Measurements from ENCODE around the gene IFFO2.

Gene IFFO2

DNA sequence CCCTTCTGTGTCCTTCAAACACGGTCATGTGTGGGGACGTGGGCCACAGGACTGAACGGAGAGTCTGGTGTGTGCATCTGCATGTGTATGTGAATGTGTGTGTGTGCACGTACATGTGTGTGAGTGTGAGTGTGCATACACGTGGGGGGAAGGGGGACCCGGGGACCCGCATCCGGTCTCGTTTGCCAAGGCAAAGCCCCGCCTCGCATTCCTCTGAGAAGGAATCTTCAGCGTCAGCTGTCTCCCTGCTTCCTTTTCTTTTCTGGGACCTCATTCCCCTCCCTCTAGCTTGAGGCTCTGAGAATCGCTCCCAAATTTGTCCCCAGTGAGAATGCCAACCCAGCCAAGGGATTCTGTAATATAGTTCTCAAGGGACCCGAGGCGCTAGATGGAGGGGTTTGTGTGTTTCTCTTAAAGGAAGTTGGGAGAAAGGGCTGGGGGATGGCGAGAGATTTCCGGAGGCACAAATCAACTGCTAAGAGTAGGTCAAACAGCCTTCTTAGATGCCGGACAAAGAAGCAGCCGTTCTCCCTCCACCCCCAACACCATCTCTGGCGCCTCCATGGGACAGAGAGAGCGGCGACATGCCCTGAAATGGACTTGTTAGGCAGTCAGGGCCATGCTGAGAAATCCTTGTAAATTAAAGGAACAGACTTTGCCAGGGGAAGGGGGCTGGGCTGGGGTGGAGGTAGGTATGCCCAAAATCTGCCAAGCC lies 6.6 kb downstream of the IFFO2 start:
- no peak for DNase-seq

- no peak for DNase-seq
Observed at GRCh38 chr1:18948913-18949685, 7.4 kb downstream of the IFFO2 start.

GRCh38 chr1:18948048-18948912 lies 8.2 kb downstream of the IFFO2 start:
- DNase-seq, result no peak

GRCh38 chr1:18947570-18947969 lies 8.9 kb downstream of the IFFO2 start:
- no peak for DNase-seq

DNA sequence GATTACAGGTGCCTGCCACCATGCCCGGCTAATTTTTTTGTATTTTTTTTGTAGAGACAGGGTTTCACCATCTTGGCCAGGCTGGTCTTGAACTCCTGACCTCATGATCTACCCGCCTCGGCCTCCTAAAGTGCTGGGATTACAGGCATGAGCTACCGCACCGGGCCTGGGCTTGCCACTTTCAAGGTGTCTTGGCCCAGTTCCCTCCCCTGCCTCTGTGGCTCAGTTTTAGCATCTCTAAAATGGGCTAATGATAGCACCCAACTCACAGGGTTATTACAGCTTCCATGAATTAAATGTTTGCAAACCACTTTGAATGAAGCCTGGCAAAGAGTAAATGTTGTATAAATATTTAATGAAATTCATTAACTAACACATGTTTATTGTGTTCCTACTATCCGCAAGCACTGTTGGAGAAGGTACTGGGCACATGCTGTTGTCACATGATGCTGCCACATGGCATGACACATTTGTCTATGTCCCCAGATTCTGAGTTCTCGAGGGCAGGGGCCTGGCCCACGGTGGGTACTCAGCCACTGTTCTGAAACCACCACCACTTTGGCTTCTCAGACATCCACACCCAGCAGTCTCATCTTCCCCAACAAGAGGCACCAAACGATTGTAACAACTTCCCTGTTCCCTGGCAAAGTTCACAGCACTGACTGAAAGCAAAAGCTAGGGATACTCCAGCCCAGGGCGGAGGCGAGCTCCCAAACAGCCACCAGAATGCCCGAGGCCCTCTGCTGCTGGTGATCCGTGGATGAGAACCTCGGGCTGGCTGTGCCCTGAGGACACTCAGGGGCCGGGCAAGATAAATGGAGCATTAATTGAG lies 9.7 kb downstream of the IFFO2 start:
- DNase-seq, result no peak

- DNase-seq, result no peak
Observed at GRCh38 chr1:18945401-18945849, 11.1 kb downstream of the IFFO2 start.

DNA sequence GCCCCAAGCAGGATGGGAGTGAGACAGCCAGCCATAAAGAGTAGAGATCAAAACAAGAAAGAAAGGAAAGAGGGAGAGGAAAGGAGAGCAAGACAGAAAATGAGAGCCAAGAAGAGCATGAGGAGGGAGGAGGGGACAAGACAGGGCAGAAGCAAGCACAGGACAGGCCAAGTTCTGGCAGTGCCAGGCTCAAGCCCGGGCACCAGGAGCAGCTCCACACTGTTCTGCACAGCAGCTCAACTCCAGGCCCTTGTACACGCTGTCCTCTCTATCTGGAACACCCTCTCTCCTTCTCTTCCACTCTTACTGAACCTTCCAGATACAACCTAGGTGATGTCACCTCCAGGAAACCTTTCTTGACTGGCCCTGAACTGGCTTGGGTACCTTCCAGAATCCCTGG lies 11.7 kb downstream of the IFFO2 start:
- DNase-seq, result no peak

- no peak for DNase-seq
Observed at GRCh38 chr1:18943914-18944572, 12.4 kb downstream of the IFFO2 start.

DNA sequence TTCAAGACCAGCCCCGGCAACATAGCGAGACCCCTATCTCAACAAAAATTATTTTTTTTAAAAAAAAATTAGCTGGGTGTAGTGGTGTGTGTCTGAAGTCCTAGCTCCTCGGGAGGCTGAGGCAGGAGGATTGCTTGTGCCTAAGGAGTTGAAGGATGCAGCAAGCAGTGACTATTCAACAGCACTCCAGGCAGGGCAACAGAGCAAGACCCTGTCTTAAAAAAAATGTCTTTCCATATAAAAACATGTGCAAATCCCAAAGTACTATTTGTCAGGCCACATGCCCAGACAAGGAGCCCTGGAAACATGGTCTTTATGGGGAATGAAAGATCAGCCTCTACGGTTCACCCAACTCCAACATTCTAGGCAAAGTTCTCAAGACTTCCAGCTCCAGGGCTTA lies 13.3 kb downstream of the IFFO2 start:
- DNase-seq, result no peak

DNA sequence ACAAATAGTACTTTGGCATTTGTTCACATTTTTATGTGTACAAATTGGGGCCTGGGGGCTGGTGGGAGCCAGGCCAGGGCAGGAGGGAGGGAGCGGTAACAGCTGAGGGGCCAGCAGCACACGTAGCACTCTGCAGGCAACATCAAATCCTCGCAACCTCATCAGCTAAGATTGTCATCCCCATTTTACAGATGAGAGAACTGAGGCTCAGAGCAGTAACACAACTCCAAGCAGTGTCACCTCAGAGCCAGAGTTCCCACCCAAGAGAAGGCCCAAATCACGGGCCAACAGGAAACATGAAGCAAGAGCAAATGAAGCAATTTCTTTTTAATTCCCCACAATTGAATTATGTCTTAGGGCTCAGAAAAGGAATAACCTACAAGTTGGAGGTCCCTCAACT lies 14.1 kb downstream of the IFFO2 start:
- DNase-seq, result no peak

DNA sequence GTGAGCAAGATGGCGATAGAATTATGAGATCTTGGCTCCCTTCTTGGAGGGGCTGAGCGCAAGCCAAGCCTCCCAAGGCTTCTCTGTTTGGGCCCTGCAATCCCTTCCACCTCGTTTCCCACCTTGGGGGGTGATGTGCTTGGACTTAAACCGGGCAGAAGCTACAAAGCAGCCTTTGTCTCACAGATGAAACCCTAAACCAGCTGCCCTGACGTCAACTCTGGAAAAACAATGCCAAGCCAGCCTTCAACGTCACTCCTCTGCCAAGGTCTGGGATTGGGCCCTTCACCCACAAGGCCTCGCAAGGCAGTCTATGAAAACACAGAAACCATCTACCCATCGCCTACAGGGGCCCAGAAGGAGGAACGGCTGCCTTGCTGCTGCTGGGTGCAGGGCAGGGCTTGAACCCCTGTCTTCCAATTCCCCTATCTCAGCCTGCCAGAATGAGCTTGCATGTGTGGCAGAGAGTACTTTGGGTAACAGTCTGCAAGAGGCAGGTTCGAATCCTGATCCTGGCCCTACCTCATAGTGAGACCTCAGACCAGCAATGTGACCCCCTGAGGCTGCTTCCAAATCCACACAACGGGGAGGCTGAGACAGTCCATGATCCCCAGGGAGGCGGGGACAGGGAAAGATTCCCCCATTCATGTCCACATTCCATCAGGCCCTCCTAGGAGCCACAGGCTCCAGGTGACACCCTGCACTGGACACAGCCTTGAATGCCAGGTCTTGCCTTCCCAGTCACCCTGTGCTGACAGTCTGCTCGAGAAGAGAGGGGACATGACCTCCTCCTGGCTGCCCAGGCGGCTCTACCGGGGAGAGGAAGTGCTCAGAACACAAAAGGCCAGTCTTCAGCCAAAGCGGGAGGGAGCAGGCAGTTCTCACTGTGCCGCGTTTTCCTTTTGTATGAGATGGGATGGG lies 15.0 kb downstream of the IFFO2 start:
- no peak for DNase-seq

DNA sequence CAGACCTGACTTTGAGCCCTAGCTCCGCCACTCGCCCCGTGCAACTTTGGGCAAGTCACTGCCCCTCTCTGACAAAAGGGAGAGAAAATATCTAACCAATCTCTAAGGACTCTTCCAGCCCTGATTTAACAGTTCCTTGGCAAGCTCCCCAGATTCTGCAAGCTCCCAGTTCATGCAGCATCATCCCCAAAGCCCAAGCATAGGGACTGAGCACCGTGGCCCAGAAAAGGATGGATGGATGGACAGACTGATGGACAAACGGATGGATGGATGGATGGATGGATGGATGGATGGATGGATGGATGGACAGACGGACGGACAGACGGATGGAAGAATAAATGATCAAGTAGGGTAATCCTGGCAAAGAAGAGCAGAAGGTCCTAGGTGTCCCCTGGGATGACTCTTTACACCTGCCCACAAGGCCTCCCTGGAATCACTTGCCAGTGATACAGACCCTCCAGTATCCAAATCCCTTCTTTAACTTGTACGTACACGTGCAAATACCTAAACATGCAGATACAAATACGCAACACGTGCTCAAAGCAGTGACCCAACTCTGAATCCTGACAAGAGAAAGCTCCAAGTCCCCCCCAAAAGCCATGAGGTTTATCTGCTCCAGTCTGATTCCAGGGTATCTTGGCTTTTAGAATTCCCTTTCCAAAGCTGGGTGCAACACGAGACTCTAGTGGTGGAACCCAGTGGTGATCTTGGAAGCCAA lies 16.0 kb downstream of the IFFO2 start:
- DNase-seq, result no peak

- no peak for DNase-seq
Observed at GRCh38 chr1:18939398-18940302, 16.8 kb downstream of the IFFO2 start.

GRCh38 chr1:18938707-18939070 lies 17.8 kb downstream of the IFFO2 start:
- DNase-seq, result no peak

- no peak for DNase-seq
Observed at GRCh38 chr1:18938008-18938706, 18.3 kb downstream of the IFFO2 start.

DNA sequence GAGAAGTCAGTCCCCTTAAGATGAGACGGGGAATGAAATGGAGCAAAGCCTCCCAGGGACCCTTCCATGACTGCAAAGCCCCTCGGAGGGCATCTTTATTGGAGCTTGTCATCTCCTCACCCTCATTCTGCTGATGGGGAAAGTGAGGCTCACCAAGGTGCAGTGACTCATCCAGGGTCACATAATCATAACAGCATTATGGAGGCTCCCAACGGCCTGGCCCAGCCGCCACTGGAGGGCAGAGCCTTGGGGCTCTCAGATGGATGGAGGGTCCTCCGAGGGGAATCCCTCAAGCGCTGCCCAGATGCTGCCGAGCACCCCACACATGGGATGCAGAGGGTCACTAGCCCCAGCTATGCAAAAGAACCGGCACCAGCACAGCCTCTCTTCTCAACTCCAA lies 18.9 kb downstream of the IFFO2 start:
- DNase-seq, result no peak

GRCh38 chr1:18936814-18937481 lies 19.5 kb downstream of the IFFO2 start:
- DNase-seq, result no peak

GRCh38 chr1:18936471-18936813 lies 20.0 kb downstream of the IFFO2 start:
- DNase-seq, result no peak
